GM19025 (cell line): ENCODE results near the gene TFPI.

Source experiments
- ATAC-seq: cut with Tn5 transposase; IDR thresholded peaks from one replicate; pipeline ENCODE4 v1.9.1; 2021; ENCODE audit warnings: mild to moderate bottlenecking, low read depth, moderate library complexity; ENCODE audit not compliant: unreplicated experiment

Gene TFPI

GRCh38 chr2:187431911-187432310 lies 122.3 kb downstream of the TFPI start:
- ATAC-seq, result no peak

- ATAC-seq, result no peak
Observed at GRCh38 chr2:187429989-187430388, 124.2 kb downstream of the TFPI start.

GRCh38 chr2:187424146-187424545 lies 130.1 kb downstream of the TFPI start:
- no peak for ATAC-seq

GRCh38 chr2:187422282-187422681 lies 132.0 kb downstream of the TFPI start:
- no peak for ATAC-seq

- no peak for ATAC-seq
Observed at GRCh38 chr2:187421519-187421918, 132.7 kb downstream of the TFPI start.

GRCh38 chr2:187419808-187420207 lies 134.4 kb downstream of the TFPI start:
- ATAC-seq, result no peak

GRCh38 chr2:187415449-187415848 lies 138.8 kb downstream of the TFPI start:
- ATAC-seq, result no peak
